ENCODE data around the gene FBXW7.

DNA sequence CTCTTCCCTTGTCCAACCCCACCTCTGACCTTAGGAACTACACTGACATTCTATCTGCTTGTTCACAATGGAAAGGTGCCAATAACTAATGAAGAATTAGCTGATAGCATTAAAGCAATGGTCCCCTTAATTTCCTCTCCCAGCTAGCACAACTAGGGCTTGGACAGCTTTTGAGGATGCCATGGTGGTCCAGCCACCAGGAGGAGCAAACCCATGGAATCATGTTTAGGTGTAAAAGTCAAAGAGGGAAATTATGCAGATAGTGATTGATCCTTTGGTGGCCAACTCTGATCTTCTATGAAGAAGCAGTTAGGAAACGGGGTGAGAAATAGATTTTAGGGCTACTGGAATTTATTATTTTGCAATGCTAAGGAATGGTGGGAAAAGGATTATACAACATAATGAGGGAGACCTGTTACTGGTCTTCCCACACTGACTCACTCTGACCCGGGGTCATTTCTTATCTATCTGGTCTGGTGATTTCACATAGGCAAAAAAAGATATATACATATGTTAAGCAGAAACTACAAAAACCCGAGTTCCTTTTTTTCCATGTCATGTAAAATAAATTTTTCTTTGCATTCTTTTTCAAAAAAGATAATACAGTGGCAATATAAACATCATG lies 45.8 kb upstream of the FBXW7 start:
- TF ChIP-seq RNF2 (IDR thresholded peaks at IDR 0.05; ENCODE audit: borderline replicate concordance, low read depth, low read length, missing control alignments, poor library complexity, severe bottlenecking) (no peak), POLR2AphosphoS5 (IDR thresholded peaks at IDR 0.05; ENCODE audit: low read depth, low read length) (no peak), POLR2A (IDR thresholded peaks at IDR 0.05; ENCODE audit: control extremely low read depth in 1 of 2, low read depth in 2 of 2, low read length in 2 of 2) (no peak), RAD21 (IDR thresholded peaks at IDR 0.05 in 1 of 2, conservative IDR thresholded peaks at IDR 0.05 in 1 of 2; ENCODE audit: low read depth in 2 of 2, low read length in 2 of 2) (peak; percentile 35 to 53), MAFK (IDR thresholded peaks at IDR 0.05; ENCODE audit: low read depth, low read length) (no peak), EZH2 (IDR thresholded peaks at IDR 0.05; ENCODE audit: low read depth, low read length, severe bottlenecking) (no peak), GTF2F1 (IDR thresholded peaks at IDR 0.05; ENCODE audit: borderline replicate concordance, low read depth, low read length) (no peak), SP1 (IDR thresholded peaks at IDR 0.05; ENCODE audit: low read depth, low read length) (no peak), TAF1 (IDR thresholded peaks at IDR 0.05; ENCODE audit: low read depth, low read length) (no peak), BCL11A (IDR thresholded peaks at IDR 0.05; ENCODE audit: low read depth in 2 of 2, low read length in 2 of 2) (no peak)
- TF ChIP-seq, protein P1, sequence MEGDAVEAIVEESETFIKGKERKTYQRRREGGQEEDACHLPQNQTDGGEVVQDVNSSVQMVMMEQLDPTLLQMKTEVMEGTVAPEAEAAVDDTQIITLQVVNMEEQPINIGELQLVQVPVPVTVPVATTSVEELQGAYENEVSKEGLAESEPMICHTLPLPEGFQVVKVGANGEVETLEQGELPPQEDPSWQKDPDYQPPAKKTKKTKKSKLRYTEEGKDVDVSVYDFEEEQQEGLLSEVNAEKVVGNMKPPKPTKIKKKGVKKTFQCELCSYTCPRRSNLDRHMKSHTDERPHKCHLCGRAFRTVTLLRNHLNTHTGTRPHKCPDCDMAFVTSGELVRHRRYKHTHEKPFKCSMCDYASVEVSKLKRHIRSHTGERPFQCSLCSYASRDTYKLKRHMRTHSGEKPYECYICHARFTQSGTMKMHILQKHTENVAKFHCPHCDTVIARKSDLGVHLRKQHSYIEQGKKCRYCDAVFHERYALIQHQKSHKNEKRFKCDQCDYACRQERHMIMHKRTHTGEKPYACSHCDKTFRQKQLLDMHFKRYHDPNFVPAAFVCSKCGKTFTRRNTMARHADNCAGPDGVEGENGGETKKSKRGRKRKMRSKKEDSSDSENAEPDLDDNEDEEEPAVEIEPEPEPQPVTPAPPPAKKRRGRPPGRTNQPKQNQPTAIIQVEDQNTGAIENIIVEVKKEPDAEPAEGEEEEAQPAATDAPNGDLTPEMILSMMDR (IDR thresholded peaks at IDR 0.05; ENCODE audit: control extremely low read depth in 1 of 3, insufficient read depth in 1 of 3, low read depth in 1 of 3, low read length in 3 of 3) = peak; percentile 35 to 44 (median 37); a peak in 3 of 4 replicates
- TF ChIP-seq, protein P2, sequence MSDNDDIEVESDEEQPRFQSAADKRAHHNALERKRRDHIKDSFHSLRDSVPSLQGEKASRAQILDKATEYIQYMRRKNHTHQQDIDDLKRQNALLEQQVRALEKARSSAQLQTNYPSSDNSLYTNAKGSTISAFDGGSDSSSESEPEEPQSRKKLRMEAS (IDR thresholded peaks at IDR 0.05) = no peak
